Activated CD4-positive, alpha-beta T cell treated with anti-CD3 and anti-CD28 coated beads for 24 hours (primary cell): ENCODE measurements around the gene ZNF716.
"Not testable (repeated sequence)": the region's sequence is repeated elsewhere in the genome, so short reads cannot be mapped to it uniquely, and the experiment has no call there.

Experiments
- DNase-seq, 2 donors: peaks; one replicate each; pipeline ENCODE4 v3.0.0-alpha.2; 2020; ENCODE audit warnings: low read depth in 2 of 2

ZNF716 gene

GRCh38 chr7:57449904-57450303, at the start of gene ZNF716:
TSS of gene ZNF716 (plus strand) at chr7:57450177. CDS start at chr7:57450289, 112 bp downstream.
- no peak for DNase-seq

- DNase-seq = no peak
Measured at GRCh38 chr7:57400531-57401155, 49.3 kb upstream of the ZNF716 start.

GRCh38 chr7:57403051-57403450, 46.9 kb upstream of the ZNF716 start:
- DNase-seq = not testable (repeated sequence)

DNA sequence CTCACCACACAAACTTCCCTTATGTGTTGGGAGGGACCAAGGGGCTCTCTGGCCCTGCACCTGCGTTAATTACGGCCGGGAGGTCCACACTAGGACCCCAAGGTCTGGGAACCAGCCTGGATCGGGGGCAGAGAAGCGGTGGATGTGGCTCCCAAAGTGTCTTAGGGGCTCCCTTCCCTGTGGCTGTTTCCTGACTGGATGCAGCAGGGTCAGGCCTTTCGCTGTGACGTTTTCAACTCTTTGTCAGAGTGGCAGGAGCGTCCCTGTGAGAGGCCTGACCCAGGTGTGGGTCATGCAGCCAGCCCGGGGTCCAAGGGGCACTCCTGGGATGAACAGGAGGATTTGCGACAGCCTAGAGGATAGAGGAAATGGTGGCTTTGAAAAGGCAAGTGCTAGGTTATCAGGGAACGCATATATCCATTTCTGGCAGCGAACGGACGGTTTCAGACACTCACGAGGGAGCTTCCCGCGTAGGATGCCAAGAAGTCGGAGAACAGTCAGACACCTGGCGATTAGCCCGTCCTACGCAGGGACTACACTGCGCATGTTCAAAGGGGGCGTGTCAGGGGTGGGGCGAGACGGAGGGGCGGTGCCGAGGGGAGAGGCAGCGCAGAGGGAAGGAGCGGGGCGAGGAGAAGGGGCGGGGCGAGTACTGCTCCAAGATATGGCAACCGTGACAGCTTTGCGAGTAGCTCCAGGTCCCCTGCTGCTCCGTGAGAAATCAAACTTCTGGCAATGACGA, 46.2 kb upstream of the ZNF716 start:
- DNase-seq = no peak

- no peak for DNase-seq
Measured at GRCh38 chr7:57404343-57404966, 45.5 kb upstream of the ZNF716 start.

DNA sequence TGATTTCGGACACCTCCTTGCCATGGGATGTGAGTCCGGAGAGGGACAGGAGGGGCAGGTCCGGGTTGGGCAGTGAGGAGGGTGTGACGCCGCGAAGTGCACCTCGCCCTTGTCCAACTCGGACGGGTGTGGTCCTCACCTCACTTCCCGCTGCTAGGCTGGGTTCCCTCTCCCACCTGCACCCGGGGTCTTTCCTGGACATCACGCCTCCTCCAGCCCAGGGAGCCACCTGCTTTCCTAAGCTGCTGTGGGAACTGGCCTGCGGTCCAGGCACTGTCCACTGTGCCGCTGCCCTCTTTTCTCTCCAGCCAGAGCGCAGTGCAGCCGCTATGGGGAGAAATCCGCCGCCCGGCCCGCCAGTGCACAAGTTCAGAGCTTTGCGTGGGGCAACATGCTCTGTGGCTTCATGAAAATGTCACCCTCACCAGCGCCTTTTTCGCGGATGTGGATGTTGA, 45.0 kb upstream of the ZNF716 start:
- DNase-seq = no peak

DNA sequence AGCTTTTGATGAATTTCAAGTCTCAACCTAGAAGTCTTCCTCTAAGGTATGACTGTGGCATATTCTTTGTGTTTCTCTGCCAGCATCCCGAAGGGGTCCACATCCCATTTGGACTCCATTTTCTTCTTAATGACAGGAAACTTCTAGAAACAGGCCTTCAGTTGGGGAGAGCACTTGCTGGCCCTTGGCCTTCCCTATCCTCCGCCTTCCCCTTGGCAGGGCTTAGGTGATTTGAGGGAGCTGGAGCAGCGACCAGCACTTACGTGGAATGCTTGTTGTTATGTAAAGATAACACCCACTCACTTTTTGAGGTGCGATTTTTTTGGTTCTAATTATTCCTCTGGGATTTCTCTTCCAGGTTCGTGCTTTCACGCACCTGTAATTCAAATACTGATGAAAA, 42.9 kb upstream of the ZNF716 start:
- no peak for DNase-seq

DNA sequence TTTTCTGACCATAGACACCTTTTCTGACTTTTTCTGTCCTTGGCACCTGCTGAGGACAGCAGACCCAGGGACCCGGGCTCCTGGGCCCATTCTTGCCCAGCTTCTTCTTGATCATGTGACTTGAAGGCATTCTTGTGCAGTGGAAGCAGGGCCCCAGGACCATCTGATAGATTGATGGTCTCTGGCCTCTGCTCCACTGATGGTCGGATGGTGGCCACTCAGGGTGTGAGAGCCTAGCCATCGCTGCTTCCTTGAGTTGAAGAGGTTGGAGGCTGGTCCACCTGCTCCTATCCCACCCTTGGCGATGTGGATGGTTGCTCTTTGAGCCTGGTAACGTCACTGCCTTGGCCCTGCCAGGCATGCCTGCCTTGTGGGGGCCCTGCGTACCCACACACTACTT, 37.8 kb upstream of the ZNF716 start:
- DNase-seq = no peak

GRCh38 chr7:57412618-57413017, 37.4 kb upstream of the ZNF716 start:
- no peak for DNase-seq

DNA sequence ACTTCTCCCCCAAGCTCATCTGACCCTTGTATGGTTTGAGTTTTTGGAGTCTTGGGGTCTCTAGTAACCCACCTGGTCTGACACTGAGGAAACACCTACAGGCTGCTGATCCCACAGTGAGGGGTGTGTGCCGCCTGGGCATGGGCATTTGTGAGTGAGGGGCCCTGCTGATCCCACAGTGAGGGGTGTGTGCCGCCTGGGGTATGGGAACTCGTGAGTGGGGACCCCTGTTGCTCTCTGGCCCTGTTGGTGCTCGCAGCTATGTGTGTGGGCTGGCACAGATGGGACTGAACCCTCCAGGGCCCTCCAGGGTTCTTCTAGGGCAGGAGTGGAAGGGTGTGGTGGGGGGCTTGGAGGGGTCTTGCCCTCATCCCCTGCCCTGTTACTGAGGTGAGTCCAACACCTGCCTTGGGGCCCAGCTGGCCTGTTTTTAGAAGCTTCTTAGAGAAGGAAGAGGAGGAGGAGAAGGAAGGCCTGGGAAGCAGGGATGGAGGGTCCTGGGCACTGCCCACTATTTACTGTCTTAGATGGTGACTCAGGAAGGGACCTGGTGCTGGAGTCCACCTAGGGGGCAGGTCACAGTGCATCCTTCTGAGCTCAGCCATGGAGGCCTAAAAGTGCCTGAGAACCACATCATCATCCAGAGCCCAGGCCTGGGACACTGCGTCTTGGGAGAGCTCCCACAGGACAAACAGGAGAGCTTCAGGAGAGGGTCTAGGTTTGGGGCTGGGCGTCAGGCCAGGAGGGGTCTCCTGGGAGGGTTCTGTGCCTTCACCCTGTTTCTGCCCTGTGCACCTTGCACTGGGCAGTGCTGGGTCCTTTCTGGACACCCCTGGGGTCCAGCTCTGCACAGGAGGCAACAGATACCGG, 36.2 kb upstream of the ZNF716 start:
- no peak for DNase-seq

DNA sequence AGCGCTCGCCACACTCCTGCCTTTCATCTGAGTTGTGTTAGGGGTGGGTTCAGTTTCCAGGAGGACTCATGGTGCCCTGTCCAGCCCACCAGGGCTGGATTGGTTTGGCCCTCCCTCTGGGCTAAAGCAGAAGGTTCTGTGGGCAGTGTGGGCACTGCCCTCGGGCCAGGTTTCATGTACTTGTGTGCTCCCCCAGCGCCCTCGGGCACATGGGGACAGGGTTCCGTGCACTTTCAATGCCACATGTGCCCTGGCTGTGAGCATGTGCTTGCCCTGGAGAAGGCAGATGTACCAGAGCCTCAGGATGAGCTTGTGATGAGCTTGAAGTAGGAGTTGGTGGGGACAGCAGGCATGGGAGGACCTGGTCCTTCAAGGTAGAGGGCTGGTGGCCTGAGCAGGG, 35.6 kb upstream of the ZNF716 start:
- DNase-seq = no peak

- no peak for DNase-seq
Measured at GRCh38 chr7:57414852-57415251, 35.1 kb upstream of the ZNF716 start.

DNA sequence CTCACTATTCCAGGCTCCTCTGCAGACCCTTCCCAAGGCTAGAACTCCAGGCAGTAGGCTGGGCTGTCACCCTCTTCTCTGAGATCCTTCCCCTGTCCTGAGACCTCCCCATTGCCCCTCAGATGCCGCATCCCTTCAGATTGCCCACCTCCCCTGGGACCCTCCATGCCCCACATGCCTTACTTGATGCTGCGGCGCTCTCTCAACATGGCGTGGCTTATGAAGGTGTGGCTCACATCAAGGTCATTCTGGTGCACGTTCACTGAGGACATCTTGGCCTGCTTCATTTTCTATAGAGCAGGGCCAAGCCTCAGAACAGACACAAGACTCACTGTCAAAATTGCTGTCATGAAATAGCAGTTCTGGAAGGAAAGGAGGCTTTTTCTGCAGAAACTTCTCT, 34.7 kb upstream of the ZNF716 start:
- DNase-seq = no peak

DNA sequence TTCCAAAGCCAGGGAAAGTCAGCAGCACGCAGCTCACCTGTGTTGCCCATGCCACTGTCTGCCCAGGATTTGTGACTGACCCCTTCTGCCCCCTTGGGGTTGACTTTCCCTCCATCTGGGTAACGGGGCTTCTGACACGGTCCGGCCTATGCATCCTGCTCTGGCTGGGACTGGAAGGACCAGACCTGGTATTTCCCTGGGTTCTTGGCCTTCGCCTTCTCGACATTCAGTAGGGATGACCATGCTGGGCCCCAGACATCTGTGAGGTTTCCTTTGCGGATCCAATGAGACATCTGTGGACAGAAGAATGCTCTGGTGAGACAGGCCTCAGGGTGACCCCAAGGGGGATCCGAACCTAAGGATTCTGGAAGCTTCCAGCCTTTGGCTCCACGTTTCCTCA, 34.2 kb upstream of the ZNF716 start:
- no peak for DNase-seq

DNA sequence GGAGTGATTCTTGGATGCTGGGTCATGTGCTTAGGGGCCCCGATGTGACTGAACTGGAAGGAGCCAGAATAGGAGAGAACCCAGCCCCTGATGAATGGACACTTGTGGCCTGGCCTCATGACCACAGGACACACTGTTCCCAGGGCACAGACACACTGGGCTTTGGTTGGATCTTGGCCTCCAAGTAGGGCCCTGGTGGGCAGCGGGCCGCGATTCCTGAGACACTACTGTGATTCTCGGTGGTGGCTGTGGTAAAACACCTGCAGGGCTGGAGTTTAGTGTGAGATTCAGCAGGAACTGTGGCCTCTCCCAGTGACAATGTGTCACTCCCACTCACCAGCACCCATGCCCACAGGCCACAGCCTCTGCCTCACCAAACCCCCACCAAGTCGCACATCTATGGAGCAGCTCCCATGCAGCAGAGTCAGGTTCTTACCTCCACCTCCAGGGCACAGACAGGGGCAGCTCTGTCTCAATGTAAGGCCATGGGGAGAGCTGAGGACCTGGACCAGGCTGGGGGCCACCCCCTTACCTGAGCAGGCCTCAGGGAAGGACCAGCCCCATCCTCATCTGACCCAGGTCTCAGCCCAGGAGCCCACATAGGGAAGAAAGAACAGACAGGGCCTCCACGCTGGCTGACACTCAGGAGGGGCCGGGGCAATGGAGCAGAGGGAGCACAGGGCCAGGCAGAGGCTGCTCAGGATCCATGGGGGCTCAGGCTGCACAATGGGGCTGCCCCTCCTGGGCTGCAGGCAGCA, 33.2 kb upstream of the ZNF716 start:
- no peak for DNase-seq

GRCh38 chr7:57417736-57418135, 32.2 kb upstream of the ZNF716 start:
- DNase-seq = no peak

DNA sequence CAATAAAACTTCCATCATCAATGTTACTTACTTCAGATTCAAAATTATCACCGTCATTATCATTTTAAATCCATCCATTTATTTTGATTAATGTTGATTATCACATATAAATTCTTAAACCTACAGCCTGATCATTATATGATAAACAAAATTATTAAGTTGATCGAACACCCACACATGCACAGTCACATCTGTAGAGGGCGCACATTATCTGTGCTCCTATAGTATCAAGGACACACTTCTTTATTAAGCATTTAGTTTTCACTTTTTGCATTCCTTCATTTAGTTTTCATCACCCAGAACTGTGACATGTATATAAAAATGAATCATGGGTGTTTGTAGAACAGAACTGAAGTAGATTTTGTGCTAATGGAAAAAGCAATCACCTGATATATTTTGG, 26.2 kb upstream of the ZNF716 start:
- DNase-seq = no peak

DNA sequence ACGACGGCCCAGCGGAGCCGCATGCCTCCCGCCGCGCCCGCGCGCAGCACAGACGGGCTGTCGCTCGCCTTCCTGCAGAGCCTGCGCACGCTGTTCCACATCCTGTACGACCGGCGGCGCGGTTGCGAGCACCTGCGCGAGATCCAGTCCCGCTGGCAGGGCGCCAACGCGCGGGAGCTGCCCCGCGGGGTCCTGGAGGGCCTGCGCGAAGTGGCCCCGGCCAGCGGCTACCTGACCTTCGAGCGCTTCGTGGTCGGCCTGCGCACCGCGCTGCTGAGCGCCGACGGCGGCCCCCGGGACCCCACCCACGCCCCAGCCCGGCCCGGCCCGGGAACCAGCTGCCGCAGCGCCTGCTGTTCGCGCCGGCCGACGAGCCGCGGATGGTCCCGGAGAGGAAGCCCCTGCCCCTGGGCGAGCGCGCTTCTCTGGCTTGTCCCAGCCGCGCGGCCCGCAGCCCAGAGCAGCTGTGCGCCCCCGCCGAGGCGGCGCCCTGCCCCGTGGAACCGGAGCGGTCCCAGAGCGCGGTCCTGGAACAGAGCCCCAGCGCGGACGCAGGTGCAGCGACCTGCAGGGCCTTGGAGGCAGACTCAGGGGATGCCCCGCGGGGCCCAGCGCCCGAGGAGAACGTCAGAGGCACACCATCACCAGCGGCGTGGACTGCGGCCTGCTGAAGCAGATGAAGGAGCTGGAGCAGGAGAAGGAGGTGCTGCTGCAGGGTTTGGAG, 25.3 kb upstream of the ZNF716 start:
- DNase-seq = no peak

- no peak for DNase-seq
Measured at GRCh38 chr7:57425239-57425944, 24.6 kb upstream of the ZNF716 start.
